GM18498 (cell line): Measurements from ENCODE around the gene NUFIP2.

Source experiments
- ATAC-seq: cut with Tn5 transposase; IDR thresholded peaks from one replicate; pipeline ENCODE4 v1.9.1; 2021; ENCODE audit warnings: mild to moderate bottlenecking, moderate library complexity; ENCODE audit not compliant: unreplicated experiment

Gene NUFIP2

DNA sequence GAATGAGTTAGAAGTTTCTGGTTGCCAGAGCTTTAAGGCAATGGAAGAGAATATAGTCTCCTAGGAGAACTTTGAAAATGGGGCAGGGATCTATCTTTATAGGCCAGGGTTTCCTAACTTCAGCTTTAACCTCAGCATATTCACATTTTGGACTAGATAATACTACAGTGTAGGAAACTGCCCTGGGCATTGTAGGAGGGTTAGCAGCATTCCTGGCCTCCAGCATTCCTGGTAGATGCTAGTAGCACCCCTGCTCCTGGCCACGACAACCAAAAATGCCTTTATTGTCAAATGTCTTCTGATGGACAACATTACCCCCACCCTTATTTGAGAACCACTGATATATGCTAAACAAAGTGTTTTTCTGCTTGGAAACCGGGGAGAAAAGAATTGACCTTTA lies 86.0 kb downstream of the NUFIP2 start:
- ATAC-seq: no peak
